OCI-LY3 (cell line): ENCODE data around the gene PIK3CD.

Source experiments
- H2AFZ ChIP-seq: fragments of 200-600, 300-600 bp; shearing (Covaris generic); 2 replicates; pipeline ENCODE4 v1.6.0; 2014; ENCODE audit warnings: antibody characterized with exemption, low read depth, low read length
- H3K27ac ChIP-seq: fragments of 200-600, 300-600 bp; sonication (generic); 2 replicates; pipeline ENCODE4 v1.5.1; 2014; ENCODE audit warnings: mild to moderate bottlenecking, low read length, moderate library complexity, mixed read lengths
- H3K27me3 ChIP-seq: fragments of 200-600, 300-600 bp; sonication (generic); 2 replicates; pipeline ENCODE4 v1.6.1; 2014; ENCODE audit warnings: low read depth, low read length, mixed read lengths
- H3K36me3 ChIP-seq: fragments of 200-600, 300-600 bp; sonication (generic); replicated peaks from 2 replicates; pipeline ENCODE3; 2014; ENCODE audit warnings: low read depth, low read length, mixed read lengths
- H3K4me1 ChIP-seq: fragments of 300-600, 200-600 bp; sonication (generic); 2 replicates; pipeline ENCODE4 v1.6.1; 2014; ENCODE audit warnings: low read length, mixed read lengths
- H3K4me2 ChIP-seq: fragments of 200-600, 300-600 bp; sonication (generic); 2 replicates; pipeline ENCODE4 v1.6.1; 2014; ENCODE audit warnings: low read length, mixed read lengths
- H3K4me3 ChIP-seq: fragments of 300-600, 200-600 bp; sonication (generic); 2 replicates; pipeline ENCODE4 v1.5.1; 2014; ENCODE audit warnings: antibody characterized with exemption, mild to moderate bottlenecking, low read length, moderate library complexity
- H3K79me2 ChIP-seq: fragments of 300-600, 200-600 bp; shearing (Covaris generic); 2 replicates; pipeline ENCODE4 v1.6.1; 2014; ENCODE audit warnings: mild to moderate bottlenecking, low read length, mixed read lengths
- H3K9ac ChIP-seq: fragments of 300-600, 200-600 bp; shearing (Covaris generic); 2 replicates; pipeline ENCODE4 v1.6.0; 2014; ENCODE audit warnings: mild to moderate bottlenecking, low read length, moderate library complexity
- H3K9me3 ChIP-seq: fragments of 200-600, 300-600 bp; shearing (Covaris generic); 2 replicates; pipeline ENCODE4 v1.6.1; 2014; ENCODE audit warnings: low read length, mixed read lengths; ENCODE audit not compliant: insufficient read depth
- H4K20me1 ChIP-seq: fragments of 200-600, 300-600 bp; sonication (generic); 2 replicates; pipeline ENCODE4 v1.6.1; 2016; ENCODE audit warnings: low read length, mixed read lengths; ENCODE audit not compliant: insufficient read depth
- EZH2phosphoT487 ChIP-seq: fragments of 200-600 bp; shearing (Covaris generic); IDR thresholded peaks from 2 replicates; pipeline ENCODE4 v1.6.1; 2018; ENCODE audit warnings: antibody characterized with exemption, mixed run types, low read depth
- TF ChIP-seq, protein P1 (sequence below): fragments of 200-600, 300-600 bp; sonication (generic); IDR thresholded peaks from 2 replicates; pipeline ENCODE4 v1.5.1; 2014; ENCODE audit warnings: antibody characterized with exemption, low read length, low read depth

Gene PIK3CD

DNA sequence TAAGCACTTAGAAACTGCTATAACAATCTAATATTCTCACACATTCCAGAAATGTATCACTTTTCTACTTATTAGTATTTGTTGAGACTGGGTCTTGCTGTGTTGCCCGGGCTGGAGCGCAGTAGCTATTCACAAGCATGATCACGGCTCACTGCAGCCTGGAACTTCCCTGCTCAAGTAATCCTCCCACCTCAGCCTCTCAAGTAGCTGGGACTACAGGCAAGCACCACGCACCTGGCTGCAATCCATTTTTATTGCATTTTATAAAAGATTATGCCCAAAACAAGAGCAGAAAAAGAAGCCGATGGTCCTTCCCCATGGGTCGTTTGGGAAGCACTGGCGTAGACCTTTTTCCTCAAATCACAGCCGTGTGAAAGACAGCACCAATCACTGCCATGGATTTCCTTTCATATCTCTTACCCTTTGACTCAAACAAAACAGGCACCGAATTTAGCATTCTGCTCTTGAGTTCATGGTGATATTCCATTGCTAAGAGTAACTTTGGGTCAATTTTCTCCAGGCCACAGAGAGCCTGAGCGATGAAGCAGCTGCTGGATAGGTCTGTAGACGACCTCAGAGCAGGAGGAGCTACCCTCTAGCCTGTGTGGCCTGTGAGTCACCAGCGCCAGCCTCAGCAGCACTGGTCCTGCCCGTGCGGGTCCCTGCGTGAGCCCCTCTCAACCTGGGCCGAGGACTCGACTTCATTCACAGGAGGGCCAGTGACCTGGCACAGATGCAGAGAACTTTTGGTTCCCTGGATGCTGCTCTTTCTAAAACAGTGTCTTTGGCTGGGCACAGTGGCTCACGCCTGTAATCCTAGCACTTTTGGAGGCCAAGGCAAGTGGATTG, 80.8 kb downstream of the PIK3CD start:
- Histone ChIP-seq H3K27ac (no peak overlapping the region; the same call in 1 of the 2 replicates), H4K20me1 (no peaks in the 10 kb centered on the region), H3K79me2 (no peaks in the 10 kb centered on the region), H2AFZ (no peak overlapping the region), H3K4me2 (no peak overlapping the region), H3K4me1 (no peaks in the 10 kb centered on the region), H3K27me3 (no peaks in the 10 kb centered on the region), H3K9me3 (no peaks in the 10 kb centered on the region), H3K4me3 (no peak overlapping the region), H3K36me3 (peaks cover 49% of the 10 kb centered on the region), H3K9ac (no peak overlapping the region)
- no peak for TF ChIP-seq EZH2phosphoT487
- TF ChIP-seq, protein P1, sequence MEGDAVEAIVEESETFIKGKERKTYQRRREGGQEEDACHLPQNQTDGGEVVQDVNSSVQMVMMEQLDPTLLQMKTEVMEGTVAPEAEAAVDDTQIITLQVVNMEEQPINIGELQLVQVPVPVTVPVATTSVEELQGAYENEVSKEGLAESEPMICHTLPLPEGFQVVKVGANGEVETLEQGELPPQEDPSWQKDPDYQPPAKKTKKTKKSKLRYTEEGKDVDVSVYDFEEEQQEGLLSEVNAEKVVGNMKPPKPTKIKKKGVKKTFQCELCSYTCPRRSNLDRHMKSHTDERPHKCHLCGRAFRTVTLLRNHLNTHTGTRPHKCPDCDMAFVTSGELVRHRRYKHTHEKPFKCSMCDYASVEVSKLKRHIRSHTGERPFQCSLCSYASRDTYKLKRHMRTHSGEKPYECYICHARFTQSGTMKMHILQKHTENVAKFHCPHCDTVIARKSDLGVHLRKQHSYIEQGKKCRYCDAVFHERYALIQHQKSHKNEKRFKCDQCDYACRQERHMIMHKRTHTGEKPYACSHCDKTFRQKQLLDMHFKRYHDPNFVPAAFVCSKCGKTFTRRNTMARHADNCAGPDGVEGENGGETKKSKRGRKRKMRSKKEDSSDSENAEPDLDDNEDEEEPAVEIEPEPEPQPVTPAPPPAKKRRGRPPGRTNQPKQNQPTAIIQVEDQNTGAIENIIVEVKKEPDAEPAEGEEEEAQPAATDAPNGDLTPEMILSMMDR: no peak

DNA sequence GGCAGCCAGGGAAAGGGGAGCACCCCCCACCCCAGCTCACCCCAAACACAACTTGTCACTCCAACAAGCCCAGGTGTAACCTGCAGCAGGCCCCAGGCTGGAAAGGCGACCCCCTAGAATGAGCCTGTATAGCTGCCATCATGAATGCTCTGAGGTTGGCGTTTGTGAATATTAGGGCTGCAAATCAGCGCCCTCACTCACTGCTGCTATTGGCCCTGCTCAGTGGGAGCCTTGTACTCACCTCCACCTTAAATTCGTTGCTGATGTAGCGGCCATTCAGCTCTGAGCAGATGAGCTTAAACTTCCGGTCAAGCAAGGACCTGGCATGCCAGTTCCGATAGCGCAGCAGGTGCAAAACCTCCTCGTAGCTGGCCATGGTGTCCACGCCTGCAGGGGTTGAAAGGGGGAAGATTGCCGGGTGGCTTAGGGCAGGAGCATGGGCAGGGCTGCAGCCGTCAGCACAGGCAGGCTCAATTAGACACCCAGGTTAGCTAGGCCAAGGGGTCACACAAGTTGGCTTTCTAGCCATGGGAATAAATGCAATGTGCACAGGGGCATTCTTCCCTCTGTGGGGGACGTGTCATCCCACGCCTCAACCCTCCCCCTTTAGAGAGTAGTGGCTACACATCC, 81.7 kb downstream of the PIK3CD start:
- H3K9ac ChIP-seq: no peak overlapping the region
- no peak overlapping the region for H3K4me2 ChIP-seq
- peaks cover 49% of the 10 kb centered on the region for H3K36me3 ChIP-seq
- no peak for TF ChIP-seq EZH2phosphoT487
- TF ChIP-seq, protein P1: no peak
- H3K4me1 ChIP-seq: no peaks in the 10 kb centered on the region
- no peaks in the 10 kb centered on the region for H3K79me2 ChIP-seq
- no peaks in the 10 kb centered on the region for H3K9me3 ChIP-seq
- H3K27me3 ChIP-seq: no peaks in the 10 kb centered on the region
- H4K20me1 ChIP-seq: no peaks in the 10 kb centered on the region
- H2AFZ ChIP-seq: no peak overlapping the region
- no peak overlapping the region for H3K4me3 ChIP-seq
- no peak overlapping the region for H3K27ac ChIP-seq

DNA sequence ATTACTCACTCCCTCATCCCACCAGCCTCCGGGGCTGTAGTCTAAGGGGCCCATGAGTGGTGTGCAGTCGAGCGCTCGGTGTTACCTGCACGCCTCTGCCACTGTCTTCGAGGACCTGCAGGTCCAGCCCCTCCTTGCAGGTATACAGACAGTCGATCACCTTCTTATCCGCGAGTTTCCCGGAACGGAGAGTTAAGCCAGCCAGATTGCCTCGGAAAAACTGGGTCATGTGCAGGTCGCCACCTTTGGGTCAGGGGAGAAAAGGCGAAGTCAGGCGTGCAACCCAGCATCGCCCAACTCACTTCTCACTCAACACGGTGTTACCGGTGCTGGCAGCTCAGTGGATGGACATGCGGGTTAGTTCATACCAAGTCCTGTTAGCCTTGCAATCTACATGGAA, 84.3 kb downstream of the PIK3CD start:
- Histone ChIP-seq H3K27me3 (no peaks in the 10 kb centered on the region), H3K4me3 (no peak overlapping the region), H4K20me1 (no peaks in the 10 kb centered on the region), H3K9me3 (no peaks in the 10 kb centered on the region), H2AFZ (no peak overlapping the region), H3K27ac (no peak overlapping the region), H3K79me2 (no peaks in the 10 kb centered on the region), H3K4me1 (no peaks in the 10 kb centered on the region), H3K4me2 (no peak overlapping the region), H3K9ac (no peak overlapping the region), H3K36me3 (peaks cover 45% of the 10 kb centered on the region)
- no peak for TF ChIP-seq EZH2phosphoT487
- TF ChIP-seq, protein P1: no peak

DNA sequence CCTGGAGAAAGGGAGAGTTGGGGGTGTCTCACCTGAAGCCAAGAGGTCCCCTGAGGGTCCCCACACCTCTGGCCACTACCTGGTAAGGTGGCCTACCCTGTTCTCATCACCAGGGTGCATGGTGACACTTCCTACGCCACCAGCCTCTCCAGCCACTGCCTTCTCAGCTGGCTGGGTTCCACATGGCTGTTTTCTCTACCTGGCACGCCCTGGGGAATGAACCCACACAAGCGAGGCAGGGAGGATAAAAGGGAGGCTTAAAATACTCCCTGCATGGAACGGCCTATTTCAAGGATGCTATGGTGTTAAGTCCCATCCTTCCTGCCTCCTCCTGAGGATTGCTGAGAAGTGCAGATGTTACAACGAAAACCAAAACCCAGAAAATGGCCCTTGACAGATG, 84.7 kb downstream of the PIK3CD start:
- H3K36me3 ChIP-seq: peaks cover 40% of the 10 kb centered on the region
- H3K4me2 ChIP-seq: no peak overlapping the region
- no peak overlapping the region for H3K9ac ChIP-seq

More for the DNA sequence above, 84.7 kb downstream of the PIK3CD start:
- Histone ChIP-seq H3K4me1 (no peaks in the 10 kb centered on the region), H3K27ac (no peak overlapping the region), H4K20me1 (no peaks in the 10 kb centered on the region), H3K4me3 (no peak overlapping the region), H2AFZ (no peak overlapping the region), H3K9me3 (no peaks in the 10 kb centered on the region), H3K79me2 (no peaks in the 10 kb centered on the region), H3K27me3 (no peaks in the 10 kb centered on the region)
- TF ChIP-seq EZH2phosphoT487: no peak
- TF ChIP-seq, protein P1: no peak
